SKM-1 (cell line): ENCODE results near the gene ZNF502.
"Not testable (repeated sequence)": the region's sequence is repeated elsewhere in the genome, so short reads cannot be mapped to it uniquely, and the experiment has no call there.

ENCODE experiments used
- DNase-seq: peaks from one replicate; lab custom pipeline; 2025; ENCODE audit not compliant: unreplicated experiment; lab: John Stamatoyannopoulos, UW

Gene ZNF502

GRCh38 chr3:44712455-44713075 is at the start of gene ZNF502:
Gene ZNF502, plus strand, starts transcription at chr3:44712660. Its CDS starts 7,602 bp downstream, at chr3:44720262.
- DNase-seq: no peak

DNA sequence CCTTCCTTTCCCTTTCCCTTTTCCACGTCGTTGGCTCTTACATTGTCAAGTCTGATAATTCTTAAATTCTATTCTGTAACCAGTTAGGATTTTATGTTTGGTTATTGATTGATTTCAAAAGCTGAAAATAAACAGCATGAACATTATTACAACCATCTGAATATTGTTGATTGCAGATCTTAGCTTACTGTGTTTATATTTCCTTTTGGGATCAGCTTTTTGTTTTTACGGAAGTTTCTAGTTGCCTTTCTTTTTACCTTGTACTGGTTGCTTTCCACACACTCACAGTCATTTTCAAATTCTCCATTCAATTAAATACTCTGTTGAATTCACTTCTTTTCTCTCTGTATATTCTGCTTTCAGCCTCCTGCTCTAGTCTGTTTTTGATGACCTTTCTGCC is 47.3 kb upstream of the ZNF502 start:
- DNase-seq: no peak

DNA sequence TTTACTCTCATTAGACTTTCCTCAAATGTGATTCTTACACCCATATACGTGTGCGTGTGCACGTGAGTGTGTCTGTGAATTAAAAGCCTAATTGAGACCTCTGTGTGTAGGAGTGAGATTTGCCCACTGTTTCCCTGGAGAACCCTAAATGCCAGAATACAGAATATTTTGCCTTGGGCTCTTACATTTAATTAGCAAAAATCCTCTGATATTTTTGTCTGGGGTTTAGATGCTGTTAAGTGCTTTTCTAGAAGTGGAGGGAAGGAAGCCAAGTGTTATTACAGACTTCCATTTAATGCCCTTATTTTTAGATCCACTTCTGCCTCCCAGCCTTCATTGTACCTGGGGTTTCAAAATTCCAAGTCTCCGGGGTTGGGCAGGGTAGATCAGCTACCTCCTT is 46.1 kb upstream of the ZNF502 start:
- DNase-seq: no peak

DNA sequence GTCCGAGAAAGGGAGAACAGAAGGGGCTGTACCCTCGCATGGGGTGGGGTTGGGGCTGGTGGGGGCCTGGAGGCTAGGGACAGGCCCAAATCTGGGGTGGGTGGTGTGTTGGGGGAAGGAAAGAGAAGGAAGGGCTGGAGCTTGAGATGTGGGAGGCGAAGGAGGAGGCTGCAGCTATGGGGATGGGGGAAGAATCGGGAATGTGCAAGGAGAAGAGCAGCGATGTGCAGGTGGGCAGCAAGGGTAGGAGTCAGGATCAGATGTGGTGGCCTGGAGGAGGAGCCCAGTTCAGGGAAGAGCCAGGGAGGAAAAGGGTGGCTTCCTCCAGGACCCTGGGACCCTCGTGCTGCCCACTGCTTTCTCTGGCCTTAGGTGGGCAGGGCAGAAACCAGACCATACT is 42.7 kb upstream of the ZNF502 start:
- DNase-seq: no peak

DNA sequence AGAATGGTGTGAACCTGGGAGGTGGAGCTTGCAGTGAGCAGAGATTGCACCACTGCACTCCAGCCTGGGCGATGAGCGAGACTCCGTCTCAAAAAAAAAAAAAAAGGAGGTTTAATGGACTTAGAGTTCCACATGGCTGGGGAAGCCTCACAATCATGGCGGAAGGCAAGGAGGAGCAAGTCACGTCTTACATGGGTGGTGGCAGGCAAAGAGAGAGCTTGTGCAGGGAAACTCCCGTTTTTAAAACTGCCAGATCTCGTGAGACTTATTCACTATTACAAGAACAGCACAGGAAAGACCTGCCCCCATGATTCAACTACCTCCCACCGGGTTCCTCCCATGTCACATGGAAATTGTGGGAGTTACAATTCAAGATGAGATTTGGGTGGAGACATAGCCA is 39.0 kb upstream of the ZNF502 start:
- DNase-seq: not testable (repeated sequence)

DNA sequence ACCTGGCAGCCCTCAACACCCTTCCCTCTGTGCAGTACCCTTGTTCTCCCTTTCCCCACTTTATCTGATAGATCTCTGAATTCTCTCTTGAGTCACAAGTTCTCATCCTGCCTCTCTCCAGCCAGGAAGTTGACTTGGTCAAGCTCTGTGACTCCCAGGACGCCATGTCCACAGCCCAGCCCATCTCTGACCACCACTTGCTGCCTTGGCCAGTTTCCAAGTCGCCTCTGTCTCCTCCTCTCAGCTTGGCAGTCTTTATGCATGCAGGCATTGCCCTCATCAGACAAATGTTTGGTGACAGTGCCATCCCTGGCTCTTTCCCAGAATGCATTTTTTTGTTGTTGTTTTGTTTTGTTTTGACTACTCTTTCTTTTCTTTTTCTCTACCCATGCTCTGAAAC is 38.2 kb upstream of the ZNF502 start:
- no peak for DNase-seq

GRCh38 chr3:44678480-44679116 is 33.9 kb upstream of the ZNF502 start:
- DNase-seq: no peak

DNA sequence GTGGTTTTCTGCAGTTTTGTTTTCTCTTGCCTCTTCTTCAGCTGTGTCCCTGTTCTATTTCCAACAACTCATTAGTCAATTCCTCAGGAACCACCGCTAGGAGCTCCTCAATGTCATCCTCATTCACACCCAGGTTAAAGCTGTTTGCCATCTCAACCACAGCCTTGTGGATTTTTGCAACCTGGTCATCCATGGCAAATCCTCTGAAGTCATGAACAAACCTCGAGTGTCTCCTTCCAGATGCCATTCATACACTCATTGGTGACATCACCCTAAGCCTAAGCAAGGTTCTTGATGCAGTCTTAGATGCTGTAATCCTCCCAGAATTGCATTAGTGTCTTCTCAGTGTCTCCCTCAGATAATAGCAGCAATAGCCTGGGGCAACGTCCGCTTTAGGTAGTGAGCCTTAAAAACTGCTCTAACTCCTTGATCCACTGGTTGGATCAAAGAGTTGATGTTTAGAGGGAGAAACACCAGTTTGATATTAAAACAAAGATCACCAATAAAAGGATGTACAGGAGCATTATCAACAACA is 31.5 kb upstream of the ZNF502 start:
- no peak for DNase-seq

GRCh38 chr3:44682182-44682896 is 30.1 kb upstream of the ZNF502 start:
- no peak for DNase-seq

- DNase-seq: no peak
These were observed 27.2 kb upstream of the ZNF502 start for GRCh38 chr3:44685128-44685800.

DNA sequence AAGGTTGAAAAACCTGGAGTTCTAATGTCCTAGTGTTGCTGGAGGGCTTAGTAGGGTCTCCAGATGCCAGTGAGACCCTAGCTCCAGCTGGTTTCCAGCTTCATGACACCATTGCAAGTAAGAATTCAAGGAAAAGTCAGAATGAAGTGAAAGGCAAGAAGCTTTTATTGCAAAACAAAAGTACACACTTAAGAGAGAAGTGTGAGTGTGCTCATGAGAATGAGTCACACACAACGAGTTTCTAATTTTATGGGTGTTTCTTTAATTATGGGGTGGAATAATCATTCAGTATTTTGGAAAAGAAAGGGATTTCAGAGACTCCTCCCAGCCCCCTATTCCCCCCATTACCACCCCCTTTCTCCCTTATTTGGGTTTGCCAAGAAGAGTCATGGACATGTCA is 24.6 kb upstream of the ZNF502 start:
- DNase-seq: no peak

DNA sequence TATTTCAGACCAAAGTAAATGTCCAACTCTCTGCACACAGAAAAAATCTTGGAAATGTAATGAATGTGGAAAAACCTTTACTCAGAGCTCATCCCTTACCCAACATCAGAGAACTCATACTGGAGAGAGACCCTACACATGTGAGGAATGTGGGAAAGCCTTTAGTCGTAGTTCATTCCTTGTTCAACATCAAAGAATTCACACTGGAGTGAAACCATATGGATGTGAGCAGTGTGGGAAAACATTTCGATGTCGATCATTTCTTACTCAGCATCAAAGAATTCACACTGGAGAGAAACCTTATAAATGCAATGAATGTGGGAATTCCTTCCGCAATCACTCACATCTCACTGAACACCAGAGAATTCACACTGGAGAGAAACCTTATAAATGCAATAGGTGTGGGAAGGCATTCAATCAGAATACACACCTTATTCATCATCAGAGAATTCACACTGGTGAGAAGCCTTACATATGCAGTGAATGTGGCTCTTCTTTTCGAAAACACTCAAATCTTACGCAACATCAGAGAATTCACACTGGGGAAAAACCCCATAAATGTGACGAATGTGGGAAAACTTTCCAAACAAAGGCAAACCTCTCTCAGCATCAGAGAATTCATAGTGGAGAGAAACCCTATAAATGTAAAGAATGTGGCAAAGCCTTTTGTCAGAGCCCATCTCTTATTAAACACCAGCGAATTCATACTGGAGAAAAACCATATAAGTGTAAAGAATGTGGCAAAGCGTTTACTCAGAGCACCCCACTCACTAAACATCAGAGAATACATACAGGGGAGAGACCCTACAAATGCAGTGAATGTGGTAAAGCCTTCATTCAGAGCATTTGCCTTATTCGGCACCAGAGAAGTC is 9.0 kb downstream of the ZNF502 start:
- no peak for DNase-seq

DNA sequence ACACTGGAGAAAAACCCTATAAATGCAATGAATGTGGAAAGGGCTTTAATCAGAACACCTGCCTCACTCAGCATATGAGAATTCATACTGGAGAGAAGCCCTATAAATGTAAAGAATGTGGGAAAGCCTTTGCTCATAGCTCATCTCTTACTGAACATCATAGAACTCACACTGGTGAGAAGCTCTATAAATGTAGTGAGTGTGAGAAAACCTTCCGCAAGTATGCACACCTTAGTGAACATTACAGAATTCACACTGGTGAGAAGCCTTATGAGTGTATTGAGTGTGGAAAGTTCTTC is 9.6 kb downstream of the ZNF502 start:
- no peak for DNase-seq

DNA sequence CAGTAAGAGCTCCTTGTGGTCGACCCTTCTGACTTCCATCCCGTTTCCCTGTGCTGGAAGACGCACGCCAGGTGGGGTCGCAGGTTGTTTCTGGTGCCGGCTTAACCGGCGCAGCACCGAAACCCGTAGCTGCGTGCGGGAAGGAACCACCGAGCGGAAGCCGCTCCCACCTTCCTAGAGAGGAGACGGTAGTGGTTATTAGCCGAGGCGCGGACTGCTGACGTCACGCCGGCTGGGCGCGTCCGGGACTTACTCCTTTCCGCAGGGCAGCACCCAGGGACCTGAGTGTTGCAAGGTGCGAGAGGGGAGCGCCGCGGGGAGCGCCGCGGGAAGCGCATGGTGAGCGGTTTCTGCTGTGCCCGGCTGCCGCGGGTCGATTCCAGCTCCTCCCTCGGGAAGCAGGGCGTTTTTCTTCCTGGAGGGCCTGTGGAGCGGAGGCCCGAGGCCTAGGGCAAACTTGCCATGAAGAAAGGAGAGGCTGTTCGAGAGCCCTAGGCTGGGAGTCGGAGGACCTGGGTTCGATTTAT is 17.0 kb downstream of the ZNF502 start, which contains the start of gene ZNF501:
Gene ZNF501, plus strand, starts transcription at position 252 of the 527 bp plus-strand sequence. CDS start 4,787 bp downstream, outside the sequence.
- no peak for DNase-seq

DNA sequence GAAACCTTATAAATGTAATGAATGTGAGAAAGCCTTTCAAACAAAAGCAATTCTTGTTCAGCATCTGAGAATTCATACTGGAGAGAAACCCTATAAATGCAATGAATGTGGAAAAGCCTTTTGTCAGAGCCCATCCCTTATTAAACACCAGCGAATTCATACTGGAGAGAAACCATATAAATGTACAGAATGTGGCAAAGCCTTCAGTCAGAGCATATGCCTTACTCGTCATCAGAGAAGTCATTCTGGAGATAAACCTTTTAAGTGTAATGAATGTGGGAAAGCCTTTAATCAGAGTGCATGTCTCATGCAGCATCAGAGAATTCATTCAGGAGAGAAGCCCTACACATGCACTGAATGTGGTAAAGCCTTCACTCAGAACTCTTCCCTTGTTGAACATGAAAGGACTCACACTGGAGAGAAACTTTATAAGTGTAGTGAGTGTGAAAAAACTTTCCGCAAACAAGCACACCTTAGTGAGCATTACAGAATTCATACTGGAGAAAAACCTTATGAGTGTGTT is 22.2 kb downstream of the ZNF502 start:
- DNase-seq: no peak

DNA sequence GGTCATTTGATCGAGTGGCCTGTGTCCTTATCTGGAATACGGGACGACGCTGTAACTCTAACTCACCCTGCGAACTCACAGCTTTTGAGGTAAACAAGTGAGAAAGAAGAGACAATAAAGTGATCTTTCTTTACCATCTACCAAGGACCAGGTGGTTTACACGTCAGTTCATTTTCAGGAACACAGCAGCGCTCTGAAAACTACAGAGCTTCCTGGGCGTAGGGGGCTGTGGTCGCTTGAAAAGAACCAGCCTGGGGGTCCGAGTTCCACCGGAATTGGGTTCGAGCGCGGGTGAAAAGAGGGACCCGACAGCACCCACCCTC is 48.6 kb downstream of the ZNF502 start:
- DNase-seq: no peak

GRCh38 chr3:44761424-44762169 is 49.1 kb downstream of the ZNF502 start, which contains the start of the genes KIAA1143 and KIF15:
Gene KIAA1143, minus strand, starts transcription at chr3:44761619. Its CDS starts 17 bp downstream, at chr3:44761602.
Gene KIF15, plus strand, starts transcription at chr3:44761794. Its CDS starts 72 bp downstream, at chr3:44761866.
- DNase-seq: peak; percentile 82

DNA sequence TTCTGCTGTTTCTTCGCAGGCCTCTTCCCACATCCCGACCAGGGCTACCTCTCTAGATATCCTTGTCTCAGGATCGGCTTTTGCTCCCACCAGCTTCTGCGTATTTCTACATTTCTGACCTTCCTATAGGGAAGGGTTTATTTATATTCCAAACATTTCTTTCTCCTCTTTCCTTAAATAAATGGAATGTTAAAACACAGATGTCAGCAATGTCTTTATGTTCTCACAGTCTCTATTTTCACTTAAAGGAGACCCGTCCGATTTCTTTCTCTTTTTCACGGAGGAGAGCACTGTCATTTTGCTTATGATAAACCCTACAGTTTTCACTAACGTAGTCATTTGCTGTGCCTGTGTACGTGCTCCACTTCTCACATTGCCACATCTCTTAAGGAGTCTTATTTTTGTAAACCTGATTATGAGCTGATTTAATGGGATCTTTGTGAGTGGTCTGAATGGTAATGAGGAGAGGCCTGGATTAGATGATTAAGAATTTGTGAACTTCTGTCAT is 49.8 kb downstream of the ZNF502 start:
- DNase-seq: no peak

DNA sequence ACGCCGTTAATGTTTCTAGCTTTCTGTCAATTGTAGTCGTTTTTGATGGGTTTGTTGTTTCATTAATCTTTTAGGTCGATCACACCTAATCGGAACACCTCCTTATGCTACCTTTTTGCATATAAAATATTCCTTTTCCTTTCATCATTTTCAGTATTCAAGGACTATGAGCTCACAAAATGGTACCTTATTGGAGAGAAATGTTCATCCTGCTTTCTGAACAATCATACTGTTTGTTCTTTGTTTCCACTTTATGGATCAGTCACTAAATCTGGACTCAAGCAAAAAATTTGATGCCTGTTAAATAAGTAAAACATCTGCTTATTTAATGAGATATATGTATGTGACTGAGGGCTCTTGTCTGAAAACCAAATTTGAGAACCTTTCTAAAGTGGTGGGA is 50.2 kb downstream of the ZNF502 start:
- DNase-seq: no peak
